Stomach (tissue), 9 donors: ENCODE measurements around the gene ARSD. TPM values are rescaled to one million over a fixed set of nuclear protein-coding genes. Genes with fewer than 3 reads are reported as not detected.
A peak's percentile ranks its signal among the peaks of the same experiment; 100 is the strongest.
"Not testable (repeated sequence)": the region's sequence is repeated elsewhere in the genome, so short reads cannot be mapped to it uniquely, and the experiment has no call there.

Source experiments
- DNase-seq, 2 donors: peaks; one replicate each; pipeline versions ENCODE4 v3.0.0 to v3.0.0-alpha.2; 2013 to 2019
- H3K27ac ChIP-seq, 5 donors: fragments of 200-600 bp in 4 of 5; sonication (generic) in 4 of 5; one replicate each; pipeline ENCODE4 v1.5.1; 2013 to 2019; ENCODE audit warnings: mild to moderate bottlenecking in 1 of 5, moderate library complexity in 1 of 5
- H3K27me3 ChIP-seq, 3 donors: fragments of 200-600 bp; sonication (generic); one replicate each; pipeline ENCODE4 v1.5.1; 2017 to 2019; ENCODE audit warnings: mixed run types in 1 of 3
- H3K36me3 ChIP-seq, 4 donors: fragments of 200-600 bp; sonication (generic); 1 replicate in 3 of 4; 2 replicates in 1 of 4; pipeline ENCODE4 v1.5.1; 2016 to 2019
- H3K4me1 ChIP-seq, 4 donors: fragments of 200-600 bp; sonication (generic); one replicate each; pipeline ENCODE4 v1.5.1; 2016 to 2019
- H3K4me3 ChIP-seq, 4 donors: fragments of 200-600 bp; sonication (generic) in 3 of 4; one replicate each; pipeline ENCODE4 v1.5.1; 2016 to 2019; ENCODE audit warnings: mild to moderate bottlenecking in 1 of 4
- H3K9me3 ChIP-seq, 4 donors: fragments of 200-600 bp; sonication (generic); one replicate each; pipeline ENCODE4 v1.5.1; 2016 to 2019
- EP300 ChIP-seq: sonication (generic); formaldehyde crosslinking; IDR thresholded peaks from one replicate; pipeline ENCODE4 v1.6.1; 2017; ENCODE audit warnings: antibody characterized with exemption
- POLR2A ChIP-seq, 4 donors: fragments of 450-650 bp; IDR thresholded peaks; one replicate each; pipeline ENCODE4 v1.6.1; 2016; ENCODE audit warnings: antibody characterized with exemption in 4 of 4, control low read depth in 2 of 4, mild to moderate bottlenecking in 1 of 4, moderate library complexity in 1 of 4
- POLR2AphosphoS5 ChIP-seq, 3 donors: sonication (generic); formaldehyde crosslinking; IDR thresholded peaks; one replicate each; pipeline ENCODE4 v1.6.1; 2016; ENCODE audit warnings: antibody characterized with exemption in 3 of 3
- WGBS, 5 donors: extraction: QIAGEN DNeasy Blood & Tissue Kit in 3 of 5; methylation state at CpG; one replicate each; pipeline versions ENCODE4 v1.1.5 to v1.1.7; 2013 to 2018; 5-methylcytosine and 5-hydroxymethylcytosine counted together
- intact Hi-C: fragments of 100-400 bp; cut with DNase I; formaldehyde crosslinking; loops from one replicate; pipeline ENCODE4 v1.15.1; 2023; ENCODE audit warnings: low total_unique reads
- polyA plus RNA-seq, 3 donors: library from polyadenylated mRNA; stranded (reverse); fragments of 200-250 nt; gene quantifications; one replicate each; pipeline ENCODE4 v1.2.3, GENCODE V29; 2013
- total RNA-seq, 5 donors: library from RNA; depleted of rRNA; stranded (reverse); fragments of >200 nt; gene quantifications; one replicate each; pipeline versions ENCODE4 v1.1.0 to v1.2.3, GENCODE V29; 2014 to 2016
- TF ChIP-seq, protein P1 (sequence below), 7 experiments: fragments of 450-650 bp in 4 of 7; fragments of 200-600 bp in 3 of 7; sonication (generic) in 3 of 7; IDR thresholded peaks; one replicate each; pipeline ENCODE4 v1.5.1; 2016 to 2019; ENCODE audit warnings: antibody characterized with exemption in 7 of 7, control low read depth in 2 of 7, mild to moderate bottlenecking in 1 of 7
- donor health status: healthy with polysubstance abuse.
- donor health status: Bipolar disorder and iron deficiency.
- donor health status: healthy.

ARSD gene
- total and polyA plus RNA-seq, 8 donors = 13.4 to 69.3 (median 28.8) TPM

DNA sequence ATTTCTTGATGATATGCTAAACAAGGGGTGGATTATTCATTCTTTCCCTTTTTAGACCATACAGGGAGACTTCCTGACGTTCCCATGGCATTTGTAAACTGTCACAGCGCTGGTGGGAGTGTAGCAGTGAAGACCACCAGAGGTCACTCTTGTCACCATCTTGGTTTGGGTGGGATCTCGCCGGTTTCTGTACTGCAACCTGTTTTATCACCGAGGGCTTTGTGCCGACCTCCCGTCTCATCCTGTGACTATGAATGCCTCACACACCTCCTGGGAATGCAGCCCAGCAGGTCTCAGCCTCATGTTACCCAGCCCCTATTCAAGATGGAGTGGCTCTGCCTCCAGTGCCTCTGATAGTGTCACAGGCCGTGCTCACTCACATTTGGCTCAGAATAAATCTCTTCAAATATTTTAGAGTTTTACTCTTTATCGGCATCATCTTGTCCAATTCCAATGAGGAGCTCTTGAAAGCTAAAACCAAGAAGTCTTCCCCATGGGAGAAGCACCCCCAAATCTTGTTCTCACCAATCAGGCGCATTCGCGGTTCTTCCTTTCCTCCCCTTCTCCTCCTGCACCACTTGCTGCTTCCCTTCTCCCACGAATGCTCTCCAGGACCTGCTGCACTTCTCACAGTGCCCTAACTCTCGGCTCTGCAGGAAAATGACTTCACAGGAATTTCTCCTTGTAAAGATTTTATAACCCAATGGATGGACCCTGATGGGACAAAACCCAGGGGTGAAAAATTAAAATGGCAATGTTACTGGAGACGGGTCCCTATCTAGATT, 39.2 kb downstream of the ARSD start:
- peak overlapping the region; percentile 32 to 44 (median 38) for H3K4me3 ChIP-seq
- intact Hi-C loops, H3K36me3 ChIP-seq, H3K9me3 ChIP-seq, H3K27me3 ChIP-seq: not testable (repeated sequence)
- TF ChIP-seq, protein P1, sequence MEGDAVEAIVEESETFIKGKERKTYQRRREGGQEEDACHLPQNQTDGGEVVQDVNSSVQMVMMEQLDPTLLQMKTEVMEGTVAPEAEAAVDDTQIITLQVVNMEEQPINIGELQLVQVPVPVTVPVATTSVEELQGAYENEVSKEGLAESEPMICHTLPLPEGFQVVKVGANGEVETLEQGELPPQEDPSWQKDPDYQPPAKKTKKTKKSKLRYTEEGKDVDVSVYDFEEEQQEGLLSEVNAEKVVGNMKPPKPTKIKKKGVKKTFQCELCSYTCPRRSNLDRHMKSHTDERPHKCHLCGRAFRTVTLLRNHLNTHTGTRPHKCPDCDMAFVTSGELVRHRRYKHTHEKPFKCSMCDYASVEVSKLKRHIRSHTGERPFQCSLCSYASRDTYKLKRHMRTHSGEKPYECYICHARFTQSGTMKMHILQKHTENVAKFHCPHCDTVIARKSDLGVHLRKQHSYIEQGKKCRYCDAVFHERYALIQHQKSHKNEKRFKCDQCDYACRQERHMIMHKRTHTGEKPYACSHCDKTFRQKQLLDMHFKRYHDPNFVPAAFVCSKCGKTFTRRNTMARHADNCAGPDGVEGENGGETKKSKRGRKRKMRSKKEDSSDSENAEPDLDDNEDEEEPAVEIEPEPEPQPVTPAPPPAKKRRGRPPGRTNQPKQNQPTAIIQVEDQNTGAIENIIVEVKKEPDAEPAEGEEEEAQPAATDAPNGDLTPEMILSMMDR (IDR thresholded peaks at IDR 0.05) = peak in 2 of 7 experiments; percentile 31 to 40
- H3K4me1 ChIP-seq = peaks cover 0 to 36% (median 23%) of the 10 kb centered on the region in 4 donors
- DNase-seq = peak; percentile 28 to 66
- WGBS, 5 donors = 17 to 29% (median 21%) methylated on average over 15 of the region's 15 CpGs
- peak overlapping the region; percentile 20 to 74 (median 43) for H3K27ac ChIP-seq

DNA sequence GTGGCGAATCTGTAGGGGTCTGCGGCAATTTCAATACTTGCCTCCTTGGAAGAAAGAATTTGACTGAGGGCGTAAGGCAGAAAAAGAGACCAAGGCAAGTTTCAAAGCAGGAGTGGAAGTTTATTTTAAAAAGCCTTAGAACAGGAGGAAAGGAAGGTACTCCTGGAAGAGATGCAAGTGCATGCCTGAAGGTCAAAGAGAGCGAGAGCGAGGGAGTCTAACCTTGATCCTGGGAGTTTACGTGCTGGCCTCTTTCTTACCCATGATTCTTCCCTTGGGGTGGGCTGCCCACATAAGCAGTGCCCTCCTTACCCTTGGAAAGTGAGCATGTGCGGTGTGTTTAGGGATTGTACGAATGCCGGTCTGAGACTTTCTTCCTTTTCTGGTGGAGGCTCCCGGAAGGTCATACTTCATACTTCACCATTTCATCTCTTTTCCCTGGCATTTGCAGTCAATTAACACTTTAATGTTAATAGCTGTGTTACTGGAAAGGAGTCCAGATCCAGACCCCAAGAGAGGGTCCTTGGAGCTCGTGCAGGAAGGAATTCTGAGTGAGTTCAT, 40.0 kb downstream of the ARSD start:
- Histone ChIP-seq H3K36me3 (no peaks in the 10 kb centered on the region), H3K27ac (peak overlapping the region in 4 of 5 donors; percentile 20 to 74 (median 48)), H3K4me1 (peaks cover 0 to 29% (median 16%) of the 10 kb centered on the region in 4 donors), H3K9me3 (no peaks in the 10 kb centered on the region), H3K27me3 (no peaks in the 10 kb centered on the region), H3K4me3 (peak overlapping the region; percentile 32 to 44 (median 38))
- TF ChIP-seq POLR2AphosphoS5 (IDR thresholded peaks at IDR 0.05) (no peak), EP300 (no peak), POLR2A (IDR thresholded peaks at IDR 0.05) (no peak)
- TF ChIP-seq, protein P1 (IDR thresholded peaks at IDR 0.05) = no peak
- DNase-seq = no peak
- intact Hi-C loops = no loop called here
- 28 to 51% (median 43%) methylated on average over 11 of the region's 11 CpGs for WGBS, 5 donors

DNA sequence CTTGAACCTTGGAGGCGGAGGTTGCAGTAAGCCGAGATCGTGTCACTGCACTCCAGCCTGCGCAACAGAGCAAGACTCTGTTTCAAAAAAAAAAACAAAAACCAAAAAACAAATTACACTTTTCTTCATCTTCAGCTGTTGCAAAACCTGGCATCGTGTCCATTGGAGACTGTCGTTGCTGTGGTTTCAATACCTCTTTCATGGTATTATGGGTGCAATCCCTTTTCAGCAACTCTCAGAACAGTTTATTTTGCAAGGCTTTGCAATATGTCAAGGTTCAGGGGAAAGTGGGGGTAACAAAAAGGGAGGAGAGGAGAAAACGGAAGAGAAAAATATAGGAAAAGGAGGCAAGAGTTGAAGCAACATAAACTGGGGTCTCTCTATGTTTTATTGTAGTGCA, 40.8 kb downstream of the ARSD start:
- Histone ChIP-seq H3K36me3 (no peaks in the 10 kb centered on the region), H3K9me3 (no peaks in the 10 kb centered on the region), H3K4me3 (no peak overlapping the region), H3K27ac (no peak overlapping the region), H3K4me1 (peaks cover 0 to 29% (median 16%) of the 10 kb centered on the region in 4 donors), H3K27me3 (no peaks in the 10 kb centered on the region)
- intact Hi-C loops = no loop called here
- DNase-seq = no peak
- TF ChIP-seq, protein P1 (IDR thresholded peaks at IDR 0.05) = no peak
- no peak for TF ChIP-seq POLR2AphosphoS5 (IDR thresholded peaks at IDR 0.05)
- TF ChIP-seq POLR2A (IDR thresholded peaks at IDR 0.05) = no peak
- no peak for TF ChIP-seq EP300
- WGBS, 5 donors = 61 to 92% (median 83%) methylated on average over 5 to 7 of the region's 7 CpGs

DNA sequence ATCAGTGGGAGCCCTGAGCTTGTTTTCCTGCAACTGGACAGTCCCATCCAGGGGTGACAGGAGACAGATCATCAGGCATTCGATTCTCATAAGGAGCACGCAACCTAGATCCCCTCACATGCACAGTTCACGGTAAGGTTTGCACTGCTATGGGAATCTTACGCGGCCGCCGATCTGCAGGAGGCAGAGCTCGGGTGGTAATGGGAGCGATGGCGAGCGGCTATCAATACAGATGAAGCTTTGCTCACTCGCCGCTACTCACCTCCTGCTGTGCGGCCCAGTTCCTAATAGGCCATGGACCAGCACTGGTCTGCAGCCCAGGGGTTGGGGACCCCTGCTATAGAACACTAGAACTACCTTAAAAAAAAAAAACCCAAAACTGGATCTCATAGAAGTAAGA, 45.4 kb downstream of the ARSD start:
- no peaks in the 10 kb centered on the region for H3K9me3 ChIP-seq
- TF ChIP-seq POLR2A (IDR thresholded peaks at IDR 0.05) (no peak), POLR2AphosphoS5 (IDR thresholded peaks at IDR 0.05) (no peak), EP300 (no peak)
- TF ChIP-seq, protein P1 (IDR thresholded peaks at IDR 0.05) = no peak
- H3K27ac ChIP-seq = no peak overlapping the region
- intact Hi-C loops = no loop called here
- WGBS, 5 donors = 95 to 100% (median 97%) methylated on average over 5 to 14 of the region's 14 CpGs
- no peaks in the 10 kb centered on the region for H3K36me3 ChIP-seq
- no peak for DNase-seq
- no peaks in the 10 kb centered on the region for H3K27me3 ChIP-seq
- no peak overlapping the region for H3K4me3 ChIP-seq
- H3K4me1 ChIP-seq = peaks cover 0 to 3% (median 0%) of the 10 kb centered on the region in 4 donors
